HCT116 (cell line): ENCODE data around the gene ADIPOQ. TPM values are rescaled to one million over a fixed set of nuclear protein-coding genes. Genes with fewer than 3 reads are reported as not detected.

Experiments used
- ATAC-seq: fragments of 200-7000 bp; cut with Tn5 transposase; 2 replicates; pipeline ENCODE4 v1.9.1; 2020; ENCODE audit warnings: mild to moderate bottlenecking, moderate library complexity
- BruUV-seq: library from RNA; stranded (reverse); fragments of 400-500 nt; replicated peaks from 2 replicates; lab custom pipeline; 2021; lab: Mats Ljungman, UMichigan
- CTCF ChIA-PET: fragments of 300-600 bp; sonication (Branson Sonifier 250); formaldehyde crosslinking; loops from one replicate; lab custom pipeline; 2021; ENCODE audit warnings: antibody characterized with exemption; lab: Charles Lee
- POLR2A ChIA-PET: fragments of 300-600, 350-600 bp; sonication (Branson Sonifier 250); formaldehyde crosslinking; loops from one replicate; lab custom pipeline; 2021; ENCODE audit warnings: antibody characterized with exemption; lab: Charles Lee
- RAD21 ChIA-PET, 2 experiments: fragments of 300-600 bp; sonication (Branson Sonifier 250); formaldehyde crosslinking; loops; one replicate each; lab custom pipeline; 2023; ENCODE audit warnings: low total read pairs in 2 of 2; ENCODE audit not compliant: uncharacterized antibody in 2 of 2, unreplicated experiment in 2 of 2, low non-redundant PET in 1 of 2; lab: Charles Lee
- DNase-seq: peaks from one replicate; pipeline ENCODE4 v3.0.0-alpha.2; 2010; ENCODE audit warnings: low read depth, low spot score
- H2AFZ ChIP-seq: fragments of 200-600 bp; shearing (Covaris generic), sonication (generic); 2 replicates; pipeline ENCODE4 v1.6.1; 2017; ENCODE audit warnings: low read depth, mixed run types, mixed read lengths, antibody characterized with exemption, low read length; ENCODE audit not compliant: poor library complexity, severe bottlenecking
- H3K27ac ChIP-seq: 2 replicates; pipeline ENCODE4 v1.5.1; 2012; ENCODE audit warnings: low read depth, low read length
- H3K27me3 ChIP-seq: fragments of 200-600 bp; sonication (generic); 2 replicates; pipeline ENCODE4 v1.6.1; 2016; ENCODE audit warnings: mixed run types, low read length, mixed read lengths; ENCODE audit not compliant: insufficient read depth
- H3K36me3 ChIP-seq, 2 experiments: fragments of 200-500 bp in 1 of 2; fragments of 200-600 bp in 1 of 2; sonication (Bioruptor generic) in 1 of 2; sonication (generic) in 1 of 2; 2 replicates each; pipeline versions ENCODE4 v1.5.1 to v1.6.1; 2014 to 2016; ENCODE audit warnings: low read length in 2 of 2, inconsistent platforms in 1 of 2, mixed read lengths in 1 of 2, mixed run types in 1 of 2; ENCODE audit not compliant: insufficient read depth in 2 of 2, control insufficient read depth in 1 of 2
- H3K4me1 ChIP-seq, 2 experiments: fragments of 200-600 bp in 1 of 2; sonication (generic) in 1 of 2; 2 replicates each; pipeline versions ENCODE4 v1.5.1 to v1.6.1; 2012 to 2017; ENCODE audit warnings: low read length in 2 of 2, inconsistent platforms in 1 of 2, mild to moderate bottlenecking in 1 of 2, mixed read lengths in 1 of 2, mixed run types in 1 of 2, moderate library complexity in 1 of 2; ENCODE audit not compliant: insufficient read depth in 2 of 2, control insufficient read depth in 1 of 2
- H3K4me2 ChIP-seq: fragments of 200-600 bp; sonication (generic); 2 replicates; pipeline ENCODE4 v1.6.1; 2017; ENCODE audit warnings: mixed run types, low read length, mixed read lengths
- H3K4me3 ChIP-seq, 2 experiments: fragments of 200-600 bp in 1 of 2; sonication (generic) in 1 of 2; replicated peaks in 1 of 2; 2 replicates each; pipeline ENCODE4 v1.5.1; 2011 to 2016; ENCODE audit warnings: low read length in 2 of 2, control low read depth in 1 of 2, low read depth in 1 of 2, mild to moderate bottlenecking in 1 of 2, mixed read lengths in 1 of 2, mixed run types in 1 of 2
- H3K79me2 ChIP-seq: fragments of 200-600 bp; sonication (generic); 2 replicates; pipeline ENCODE4 v1.6.1; 2017; ENCODE audit warnings: mild to moderate bottlenecking, mixed run types, low read length, moderate library complexity, mixed read lengths; ENCODE audit not compliant: insufficient read depth
- H3K9ac ChIP-seq: fragments of 200-600 bp; sonication (generic); 2 replicates; pipeline ENCODE4 v1.6.1; 2016; ENCODE audit warnings: low read length, mixed read lengths
- H3K9me2 ChIP-seq: fragments of 200-600 bp; sonication (generic), shearing (Covaris generic); 2 replicates; pipeline ENCODE4 v1.6.1; 2017; ENCODE audit warnings: mixed run types, mild to moderate bottlenecking, moderate library complexity; ENCODE audit not compliant: insufficient read depth
- H3K9me3 ChIP-seq, 2 experiments: fragments of 200-500 bp in 1 of 2; fragments of 200-600 bp in 1 of 2; sonication (Bioruptor generic) in 1 of 2; sonication (generic) in 1 of 2; 2 replicates each; pipeline ENCODE4 v1.6.1; 2014 to 2017; ENCODE audit warnings: low read length in 2 of 2, mixed read lengths in 2 of 2, inconsistent platforms in 1 of 2, low read depth in 1 of 2, mild to moderate bottlenecking in 1 of 2, mixed run types in 1 of 2, moderate library complexity in 1 of 2; ENCODE audit not compliant: control insufficient read depth in 1 of 2, insufficient read depth in 1 of 2
- H4K20me1 ChIP-seq: fragments of 200-600 bp; sonication (generic), shearing (Covaris generic); 2 replicates; pipeline ENCODE4 v1.6.1; 2017; ENCODE audit warnings: mixed run types, mild to moderate bottlenecking, moderate library complexity; ENCODE audit not compliant: insufficient read depth
- ATF3 ChIP-seq: IDR thresholded peaks from 2 replicates; pipeline ENCODE4 v1.6.1; 2012
- EGR1 ChIP-seq: IDR thresholded peaks from 2 replicates; pipeline ENCODE4 v1.6.1; 2012; ENCODE audit warnings: low read depth
- ELF1 ChIP-seq: IDR thresholded peaks from 2 replicates; pipeline ENCODE4 v1.6.1; 2012; ENCODE audit warnings: low read depth, borderline replicate concordance
- EZH2 ChIP-seq: fragments of 200-600 bp; sonication (generic); IDR thresholded peaks from 2 replicates; pipeline ENCODE4 v1.6.1; 2017; ENCODE audit warnings: antibody characterized with exemption, mixed run types
- EZH2phosphoT487 ChIP-seq: fragments of 200-600 bp; IDR thresholded peaks from 2 replicates; pipeline ENCODE4 v1.6.1; 2018; ENCODE audit warnings: antibody characterized with exemption, borderline replicate concordance
- JUND ChIP-seq: IDR thresholded peaks from 2 replicates; pipeline ENCODE4 v1.6.1; 2012
- POLR2A ChIP-seq: IDR thresholded peaks from 2 replicates; pipeline ENCODE4 v1.7.0; 2011; ENCODE audit warnings: borderline replicate concordance; ENCODE audit not compliant: insufficient read depth, insufficient read length; ENCODE audit errors: extremely low read depth
- SIN3A ChIP-seq: IDR thresholded peaks from 2 replicates; pipeline ENCODE4 v1.6.1; 2012; ENCODE audit warnings: low read depth
- SRF ChIP-seq: IDR thresholded peaks from 2 replicates; pipeline ENCODE4 v1.6.1; 2012; ENCODE audit warnings: low read depth
- YY1 ChIP-seq: IDR thresholded peaks from 2 replicates; pipeline ENCODE4 v1.6.1; 2011; ENCODE audit warnings: low read length, low read depth, moderate library complexity, mild to moderate bottlenecking; ENCODE audit not compliant: insufficient replicate concordance; ENCODE audit errors: extremely low read depth
- ZBTB33 ChIP-seq: IDR thresholded peaks from 2 replicates; pipeline ENCODE4 v1.6.1; 2011; ENCODE audit warnings: mild to moderate bottlenecking, low read length, moderate library complexity; ENCODE audit not compliant: insufficient replicate concordance; ENCODE audit errors: extremely low read depth
- ZFX ChIP-seq: fragments of 450-650 bp; IDR thresholded peaks from 2 replicates; pipeline ENCODE4 v1.6.1; 2017
- intact Hi-C: fragments of 100-400 bp; cut with micrococcal nuclease; formaldehyde crosslinking; loops from 2 replicates; pipeline ENCODE4 v1.10.0; 2022
- total RNA-seq: library from RNA; stranded (reverse); gene quantifications from one replicate; pipeline ENCODE4 v1.2.1, GENCODE V29; 2021; ENCODE audit not compliant: unreplicated experiment

The ADIPOQ gene
- total RNA-seq, 1 experiment from 2014 or later: not detected

- Histone ChIP-seq H4K20me1 (no peaks in the 10 kb centered on the region), H3K79me2 (no peaks in the 10 kb centered on the region), H3K4me1 (peaks cover 9 to 15% of the 10 kb centered on the region in 2 experiments), H3K4me2 (peak overlapping the region; percentile 50), H3K36me3 (no peaks in the 10 kb centered on the region), H2AFZ (peak overlapping the region; percentile 32), H3K27ac (no peak overlapping the region), H3K27me3 (no peaks in the 10 kb centered on the region), H3K9me2 (no peaks in the 10 kb centered on the region), H3K9me3 (no peaks in the 10 kb centered on the region), H3K4me3 (no peak overlapping the region)
- no TSS peak for BruUV-seq
- RAD21 ChIA-PET: no interaction called here
- CTCF ChIA-PET: no interaction called here
- POLR2A ChIA-PET: no interaction called here
- intact Hi-C loops: no loop called here
- no peak for DNase-seq
- TF ChIP-seq ZFX (no peak), EZH2 (no peak), EGR1 (no peak), SRF (no peak), EZH2phosphoT487 (no peak), YY1 (no peak), POLR2A (no peak), ZBTB33 (no peak)
- TF ChIP-seq, all 23 proteins: peak for 0
- ATAC-seq: peak; percentile 78
- H3K9ac ChIP-seq: no peak overlapping the region
These were observed 27.1 kb upstream of the ADIPOQ start for GRCh38 chr3:186815435-186815834.

- DNase-seq (no peak), ATAC-seq (no peak)
- no peak overlapping the region for H3K27ac ChIP-seq
- no peaks in the 10 kb centered on the region for H3K27me3 ChIP-seq
- H3K4me1 ChIP-seq: peaks cover 9 to 15% of the 10 kb centered on the region in 2 experiments
- TF ChIP-seq ATF3 (no peak), ZBTB33 (no peak), SIN3A (no peak), SRF (no peak), JUND (no peak), ELF1 (no peak)
- intact Hi-C loops: no loop called here
- RAD21 ChIA-PET: no interaction called here
- no peak overlapping the region for H3K4me2 ChIP-seq
- no peaks in the 10 kb centered on the region for H3K9me2 ChIP-seq
- H4K20me1 ChIP-seq: no peaks in the 10 kb centered on the region
- no peaks in the 10 kb centered on the region for H3K79me2 ChIP-seq
- H3K4me3 ChIP-seq: no peak overlapping the region
- H3K9ac ChIP-seq: no peak overlapping the region
- H2AFZ ChIP-seq: no peak overlapping the region
- H3K9me3 ChIP-seq: no peaks in the 10 kb centered on the region
- POLR2A ChIA-PET: no interaction called here
- no peaks in the 10 kb centered on the region for H3K36me3 ChIP-seq
- CTCF ChIA-PET: interaction anchor here (0.9 to 1.7 kb wide), 4 partner anchors 9 to 229 kb away, joined by 3 to 6 read pairs (median 4); no protein-coding TSS in a partner anchor
- BruUV-seq: no TSS peak
These were observed 24.0 kb upstream of the ADIPOQ start for GRCh38 chr3:186818516-186818915.
